ENCODE results near the gene IL9. TPM values are rescaled to one million over a fixed set of nuclear protein-coding genes. Genes with fewer than 3 reads are reported as not detected.

IL9 gene
- total and polyA plus RNA-seq, 2 of the 13 experiments (the other 11 are each of a cell fraction or from before 2014, with no cell fraction given): not detected

- TF ChIP-seq SPEN (CRISPR knock-in tag; IDR thresholded peaks at IDR 0.05; ENCODE audit: low read depth) (0 out of 2 replicates have a peak, but pooled peaks have one; percentile 22), ISL2 (CRISPR knock-in tag; IDR thresholded peaks at IDR 0.05) (no peak), HDAC1 (CRISPR knock-in tag; IDR thresholded peaks at IDR 0.05) (peak; percentile 47; the same call in 1 of the 2 replicates), BRF2 (CRISPR knock-in tag; IDR thresholded peaks at IDR 0.05) (peak; percentile 43; the same call in 1 of the 2 replicates), ZNF740 (CRISPR knock-in tag; IDR thresholded peaks at IDR 0.05) (0 out of 2 replicates have a peak, but pooled peaks have one; percentile 29), SALL2 (CRISPR knock-in tag; IDR thresholded peaks at IDR 0.05) (no peak), ZNF850 (CRISPR knock-in tag; conservative IDR thresholded peaks at IDR 0.05) (no peak), EP300 (IDR thresholded peaks at IDR 0.05; ENCODE audit: low read depth in 2 of 2, low read length in 2 of 2) (no peak), EP300 (CRISPR knock-in tag; IDR thresholded peaks at IDR 0.05; ENCODE audit: borderline replicate concordance) (no peak), MAZ (IDR thresholded peaks at IDR 0.05; ENCODE audit: borderline replicate concordance, low read depth, low read length) (no peak), MAZ (CRISPR knock-in tag; IDR thresholded peaks at IDR 0.05; ENCODE audit: low read depth) (peak; percentile 77), DZIP1 (CRISPR knock-in tag; IDR thresholded peaks at IDR 0.05) (no peak), ATF2 (CRISPR knock-in tag; IDR thresholded peaks at IDR 0.05) (no peak; the same call in none of the 2 replicates), IRF1 (CRISPR knock-in tag; IDR thresholded peaks at IDR 0.05; ENCODE audit: low read depth) (no peak), ATF7-NPFF (CRISPR knock-in tag; IDR thresholded peaks at IDR 0.05; ENCODE audit: low read depth) (0 out of 2 replicates have a peak, but pooled peaks have one; percentile 29), GMEB1 (CRISPR knock-in tag; IDR thresholded peaks at IDR 0.05; ENCODE audit: borderline replicate concordance) (no peak), ZNF274 (CRISPR knock-in tag; IDR thresholded peaks at IDR 0.05) (peak; percentile 69; the same call in 1 of the 2 replicates), RARA (CRISPR knock-in tag; IDR thresholded peaks at IDR 0.05) (no peak), ETV6 (CRISPR knock-in tag; conservative IDR thresholded peaks at IDR 0.05) (no peak)
Observed at GRCh38 chr5:135930029-135930948, 34.6 kb upstream of the IL9 start (continued).
